ENCODE measurements around the gene DACH1. TPM values are rescaled to one million over a fixed set of nuclear protein-coding genes. Genes with fewer than 3 reads are reported as not detected.

DACH1 gene
- total and polyA plus RNA-seq, 9 of the 15 experiments (the other 6 are each of a cell fraction or from before 2014, with no cell fraction given), result 0.04 to 0.07 (median 0.04) TPM; not detected in 2

GRCh38 chr13:71714802-71715375, 152.1 kb downstream of the DACH1 start:
- Histone ChIP-seq H3K9me1 (ENCODE audit: control insufficient read depth, insufficient read depth, low read length) (no peaks in the 10 kb centered on the region), H2AFZ (ENCODE audit: low read depth, low read length) (no peak overlapping the region), H3K9me3 (replicated peaks; ENCODE audit: control insufficient read depth, insufficient read depth, low read depth, low read length) (no peaks in the 10 kb centered on the region), H3K4me3 (no peak overlapping the region), H3K4me1 (replicated peaks in 1 of 2; ENCODE audit: control insufficient read depth in 2 of 2, insufficient read depth in 2 of 2, low read length in 2 of 2) (no peaks in the 10 kb centered on the region), H4K20me1 (replicated peaks; ENCODE audit: control insufficient read depth, insufficient read depth, low read length) (no peaks in the 10 kb centered on the region), H3K36me3 (ENCODE audit: control insufficient read depth, insufficient read depth, low read length) (no peaks in the 10 kb centered on the region), H3K4me2 (ENCODE audit: insufficient read depth, low read length) (no peak overlapping the region), H3K9ac (ENCODE audit: insufficient read depth in 1 of 2, low read depth in 2 of 2, low read length in 2 of 2) (no peak overlapping the region), H3K27ac (ENCODE audit: extremely low read depth, low read depth, low read length) (no peak overlapping the region), H3K27me3 (ENCODE audit: control insufficient read depth in 2 of 2, insufficient read depth in 2 of 2, low read length in 2 of 2) (no peaks in the 10 kb centered on the region), H3K79me2 (ENCODE audit: control insufficient read depth, insufficient read depth, low read length) (no peaks in the 10 kb centered on the region)
- intact Hi-C loops (cut with micrococcal nuclease) (no loop called here), in situ Hi-C loops (cut with MboI) (no loop called here)
- ChIA-PET POLR2A (no interaction called here), CTCF (ENCODE audit: low intra/inter-chr PET ratio) (no interaction called here)
- 0 out of 2 replicates have a peak, but pooled peaks have one; percentile 50 for TF ChIP-seq ADNP (tag; IDR thresholded peaks at IDR 0.05)
- no peak for TF ChIP-seq RBFOX2 (IDR thresholded peaks at IDR 0.05; ENCODE audit: low read depth, low read length)
- DNase-seq (ENCODE audit: extremely low read depth in 1 of 4, low spot score in 3 of 4) (no peak), FAIRE-seq (no peak), ATAC-seq (no peak)
- BruUV-seq (replicated peaks), result no TSS peak
- WGBS (ENCODE audit: insufficient coverage, low coverage, missing lambda C conversion rate), result 0% methylated on average over 2 of the region's 2 CpGs

GRCh38 chr13:71712988-71713653, 153.9 kb downstream of the DACH1 start:
- ChIA-PET POLR2A (no interaction called here), CTCF (ENCODE audit: low intra/inter-chr PET ratio) (no interaction called here)
- H3K9me3 ChIP-seq (replicated peaks; ENCODE audit: control insufficient read depth, insufficient read depth, low read depth, low read length), result no peaks in the 10 kb centered on the region
- no TSS peak for BruUV-seq (replicated peaks)
- H3K27ac ChIP-seq (ENCODE audit: extremely low read depth, low read depth, low read length), result no peak overlapping the region
- ATAC-seq (no peak), DNase-seq (ENCODE audit: extremely low read depth in 1 of 4, low spot score in 3 of 4) (peak in 1 of 4 experiments; percentile 18), FAIRE-seq (no peak)
- TF ChIP-seq PBX2 (CRISPR knock-in tag; IDR thresholded peaks at IDR 0.05; ENCODE audit: low read depth), result no peak
- no peak for TF ChIP-seq PBX2 (tag; conservative IDR thresholded peaks at IDR 0.05; ENCODE audit: low read depth)
- TF ChIP-seq FOXJ2 (tag; IDR thresholded peaks at IDR 0.05), result peak; percentile 98
- TF ChIP-seq, protein P1, sequence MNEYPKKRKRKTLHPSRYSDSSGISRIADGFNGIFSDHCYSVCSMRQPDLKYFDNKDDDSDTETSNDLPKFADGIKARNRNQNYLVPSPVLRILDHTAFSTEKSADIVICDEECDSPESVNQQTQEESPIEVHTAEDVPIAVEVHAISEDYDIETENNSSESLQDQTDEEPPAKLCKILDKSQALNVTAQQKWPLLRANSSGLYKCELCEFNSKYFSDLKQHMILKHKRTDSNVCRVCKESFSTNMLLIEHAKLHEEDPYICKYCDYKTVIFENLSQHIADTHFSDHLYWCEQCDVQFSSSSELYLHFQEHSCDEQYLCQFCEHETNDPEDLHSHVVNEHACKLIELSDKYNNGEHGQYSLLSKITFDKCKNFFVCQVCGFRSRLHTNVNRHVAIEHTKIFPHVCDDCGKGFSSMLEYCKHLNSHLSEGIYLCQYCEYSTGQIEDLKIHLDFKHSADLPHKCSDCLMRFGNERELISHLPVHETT (CRISPR knock-in tag; conservative IDR thresholded peaks at IDR 0.05 in 1 of 2, IDR thresholded peaks at IDR 0.05 in 1 of 2), result no peak
- H3K4me3 ChIP-seq, result no peak overlapping the region
- no peak overlapping the region for H3K4me2 ChIP-seq (ENCODE audit: insufficient read depth, low read length)
- 4% methylated on average over 2 of the region's 3 CpGs for WGBS (ENCODE audit: insufficient coverage, low coverage, missing lambda C conversion rate)
- H3K36me3 ChIP-seq (ENCODE audit: control insufficient read depth, insufficient read depth, low read length), result no peaks in the 10 kb centered on the region
- no peak overlapping the region for H2AFZ ChIP-seq (ENCODE audit: low read depth, low read length)
- in situ Hi-C loops (cut with MboI) (no loop called here), intact Hi-C loops (cut with micrococcal nuclease) (no loop called here)
- no peak overlapping the region for H3K9ac ChIP-seq (ENCODE audit: insufficient read depth in 1 of 2, low read depth in 2 of 2, low read length in 2 of 2)
- no peaks in the 10 kb centered on the region for H4K20me1 ChIP-seq (replicated peaks; ENCODE audit: control insufficient read depth, insufficient read depth, low read length)
- no peaks in the 10 kb centered on the region for H3K27me3 ChIP-seq (ENCODE audit: control insufficient read depth in 2 of 2, insufficient read depth in 2 of 2, low read length in 2 of 2)
- no peaks in the 10 kb centered on the region for H3K4me1 ChIP-seq (replicated peaks in 1 of 2; ENCODE audit: control insufficient read depth in 2 of 2, insufficient read depth in 2 of 2, low read length in 2 of 2)
- H3K79me2 ChIP-seq (ENCODE audit: control insufficient read depth, insufficient read depth, low read length), result no peaks in the 10 kb centered on the region
- H3K9me1 ChIP-seq (ENCODE audit: control insufficient read depth, insufficient read depth, low read length), result no peaks in the 10 kb centered on the region

Measured in K562 (cell line).